Breast epithelium (tissue), 4 donors: ENCODE results near the gene FBXO33. TPM values are rescaled to one million over a fixed set of nuclear protein-coding genes. Genes with fewer than 3 reads are reported as not detected.

Experiments used
- DNase-seq, 2 donors: peaks; one replicate each; pipeline ENCODE4 v3.0.0-alpha.2; 2019; ENCODE audit warnings: low spot score in 2 of 2
- H3K27ac ChIP-seq, 2 donors: fragments of 200-600 bp; sonication (generic) in 1 of 2; one replicate each; pipeline ENCODE4 v1.5.1; 2016 to 2019; ENCODE audit warnings: mild to moderate bottlenecking in 1 of 2
- H3K27me3 ChIP-seq, 2 donors: fragments of 200-600 bp; sonication (generic) in 1 of 2; one replicate each; pipeline versions ENCODE4 v1.5.1 to v1.6.0; 2017 to 2019; ENCODE audit warnings: control low read depth in 1 of 2, mild to moderate bottlenecking in 1 of 2
- H3K36me3 ChIP-seq: fragments of 200-600 bp; one replicate; pipeline ENCODE4 v1.5.1; 2019
- H3K4me1 ChIP-seq, 2 donors: fragments of 200-600 bp; sonication (generic); one replicate each; pipeline ENCODE4 v1.5.1; 2016 to 2019; ENCODE audit warnings: control low read depth in 1 of 2
- H3K4me3 ChIP-seq, 3 donors: fragments of 200-600 bp; sonication (generic); 1 replicate in 2 of 3; 2 replicates in 1 of 3; pipeline ENCODE4 v1.5.1; 2016 to 2019; ENCODE audit warnings: mild to moderate bottlenecking in 3 of 3, moderate library complexity in 2 of 3
- H3K9me3 ChIP-seq, 2 donors: fragments of 200-600 bp; sonication (generic) in 1 of 2; one replicate each; pipeline ENCODE4 v1.5.1; 2016 to 2019; ENCODE audit warnings: control low read depth in 1 of 2
- POLR2A ChIP-seq: fragments of 450-650 bp; IDR thresholded peaks from one replicate; pipeline ENCODE4 v1.6.1; 2016; ENCODE audit warnings: antibody characterized with exemption, mild to moderate bottlenecking, moderate library complexity
- POLR2AphosphoS5 ChIP-seq, 3 donors: sonication (generic); formaldehyde crosslinking; IDR thresholded peaks; one replicate each; pipeline ENCODE4 v1.6.1; 2017; ENCODE audit warnings: antibody characterized with exemption in 3 of 3
- intact Hi-C: fragments of 100-400 bp; cut with DNase I; formaldehyde crosslinking; loops from one replicate; pipeline ENCODE4 v1.15.1; 2023; ENCODE audit warnings: low total_unique reads
- total RNA-seq, 3 donors: library from RNA; depleted of rRNA; stranded (reverse); fragments of >200 nt; gene quantifications; one replicate each; pipeline ENCODE4 v1.1.0, GENCODE V29; 2016
- TF ChIP-seq, protein P1 (sequence below), 3 donors: fragments of 450-650 bp; IDR thresholded peaks; one replicate each; pipeline ENCODE4 v1.5.1; 2016 to 2017; ENCODE audit warnings: antibody characterized with exemption in 3 of 3, mild to moderate bottlenecking in 3 of 3, moderate library complexity in 3 of 3

Gene FBXO33
- total RNA-seq, 3 donors from 2014 or later: 14.1 to 21.5 (median 15.8) TPM

DNA sequence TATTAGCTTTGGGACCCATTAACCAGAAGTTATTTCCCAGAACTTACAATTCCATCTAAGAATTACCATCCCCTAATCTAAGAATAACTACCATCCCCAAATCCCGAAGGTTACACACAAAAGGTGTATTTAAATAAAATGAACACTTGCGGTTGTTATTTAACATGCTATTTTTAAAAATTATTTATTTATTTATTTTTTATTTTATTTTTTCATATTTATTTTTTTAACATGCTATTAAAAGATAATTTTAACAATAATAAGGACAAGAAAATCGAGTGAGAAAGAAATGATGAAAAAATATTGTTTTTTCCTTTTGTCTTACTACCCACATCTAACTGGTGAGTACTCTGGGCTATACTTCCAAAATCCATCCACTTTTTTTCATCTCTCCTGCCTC, 6.3 kb downstream of the FBXO33 start:
- H3K36me3 ChIP-seq: no peaks in the 10 kb centered on the region
- no peak overlapping the region for H3K27ac ChIP-seq
- intact Hi-C loops: no loop called here
- H3K4me3 ChIP-seq: no peak overlapping the region
- TF ChIP-seq POLR2AphosphoS5 (IDR thresholded peaks at IDR 0.05): no peak
- TF ChIP-seq POLR2A: no peak
- TF ChIP-seq, protein P1, sequence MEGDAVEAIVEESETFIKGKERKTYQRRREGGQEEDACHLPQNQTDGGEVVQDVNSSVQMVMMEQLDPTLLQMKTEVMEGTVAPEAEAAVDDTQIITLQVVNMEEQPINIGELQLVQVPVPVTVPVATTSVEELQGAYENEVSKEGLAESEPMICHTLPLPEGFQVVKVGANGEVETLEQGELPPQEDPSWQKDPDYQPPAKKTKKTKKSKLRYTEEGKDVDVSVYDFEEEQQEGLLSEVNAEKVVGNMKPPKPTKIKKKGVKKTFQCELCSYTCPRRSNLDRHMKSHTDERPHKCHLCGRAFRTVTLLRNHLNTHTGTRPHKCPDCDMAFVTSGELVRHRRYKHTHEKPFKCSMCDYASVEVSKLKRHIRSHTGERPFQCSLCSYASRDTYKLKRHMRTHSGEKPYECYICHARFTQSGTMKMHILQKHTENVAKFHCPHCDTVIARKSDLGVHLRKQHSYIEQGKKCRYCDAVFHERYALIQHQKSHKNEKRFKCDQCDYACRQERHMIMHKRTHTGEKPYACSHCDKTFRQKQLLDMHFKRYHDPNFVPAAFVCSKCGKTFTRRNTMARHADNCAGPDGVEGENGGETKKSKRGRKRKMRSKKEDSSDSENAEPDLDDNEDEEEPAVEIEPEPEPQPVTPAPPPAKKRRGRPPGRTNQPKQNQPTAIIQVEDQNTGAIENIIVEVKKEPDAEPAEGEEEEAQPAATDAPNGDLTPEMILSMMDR (IDR thresholded peaks at IDR 0.05): no peak
- H3K9me3 ChIP-seq: no peaks in the 10 kb centered on the region
- DNase-seq: no peak
- H3K4me1 ChIP-seq: peaks cover 2 to 4% of the 10 kb centered on the region in 2 donors
- no peaks in the 10 kb centered on the region for H3K27me3 ChIP-seq

DNA sequence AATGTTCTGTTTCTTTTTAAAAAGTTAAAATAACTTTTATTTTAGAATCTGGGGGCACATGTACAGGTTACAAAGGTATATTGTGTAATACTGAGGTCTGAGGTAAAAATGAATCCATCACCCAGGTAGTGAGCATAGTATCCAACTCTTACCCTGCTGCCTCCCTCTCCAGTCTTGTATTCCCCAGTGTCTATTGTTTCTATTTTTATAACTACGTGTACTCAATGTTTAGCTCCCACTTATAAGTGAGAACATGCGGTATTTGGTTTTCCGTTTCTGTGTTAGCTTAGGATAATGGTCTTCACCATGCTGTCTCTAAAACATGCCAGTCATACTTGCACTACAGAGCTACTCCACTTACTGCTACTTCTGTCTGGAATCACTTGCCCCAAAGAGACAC, 8.4 kb downstream of the FBXO33 start:
- intact Hi-C loops: no loop called here
- Histone ChIP-seq H3K27me3 (no peaks in the 10 kb centered on the region), H3K36me3 (no peaks in the 10 kb centered on the region), H3K27ac (no peak overlapping the region), H3K9me3 (no peaks in the 10 kb centered on the region), H3K4me1 (peaks cover 0 to 2% of the 10 kb centered on the region in 2 donors), H3K4me3 (no peak overlapping the region)
- no peak for DNase-seq
- TF ChIP-seq, protein P1 (IDR thresholded peaks at IDR 0.05): no peak
- TF ChIP-seq POLR2A: no peak
- TF ChIP-seq POLR2AphosphoS5 (IDR thresholded peaks at IDR 0.05): no peak

DNA sequence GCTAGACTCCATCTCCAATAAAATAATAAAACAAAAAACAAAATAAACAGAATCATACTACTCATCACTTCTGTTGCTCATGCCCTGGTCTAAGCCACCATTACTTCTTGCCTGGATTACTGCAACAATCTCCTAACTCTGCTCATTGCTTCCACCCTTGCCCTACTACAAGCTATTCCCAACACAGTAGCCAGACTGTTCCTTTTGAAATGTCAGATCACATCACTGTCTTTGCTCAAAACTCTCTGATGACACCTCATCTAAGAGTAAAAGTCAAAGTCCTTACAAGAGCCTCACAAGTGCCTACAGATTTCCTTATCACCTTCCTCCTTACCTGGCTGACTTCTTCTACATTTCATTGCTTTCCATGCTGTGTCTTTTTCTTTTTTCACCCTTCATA, 10.0 kb downstream of the FBXO33 start:
- no peaks in the 10 kb centered on the region for H3K4me1 ChIP-seq
- no peaks in the 10 kb centered on the region for H3K27me3 ChIP-seq
- intact Hi-C loops: no loop called here
- peaks cover 0 to under 1% of the 10 kb centered on the region in 2 donors for H3K9me3 ChIP-seq
- no peak overlapping the region for H3K27ac ChIP-seq
- no peak overlapping the region for H3K4me3 ChIP-seq
- no peak for TF ChIP-seq POLR2A
- H3K36me3 ChIP-seq: no peaks in the 10 kb centered on the region
- DNase-seq: no peak

GRCh38 chr14:39419272-39419671, 13.0 kb downstream of the FBXO33 start:
- H3K4me3 ChIP-seq: no peak overlapping the region
- no peaks in the 10 kb centered on the region for H3K4me1 ChIP-seq
- H3K36me3 ChIP-seq: no peaks in the 10 kb centered on the region
- no peak overlapping the region for H3K27ac ChIP-seq
- TF ChIP-seq, protein P1 (IDR thresholded peaks at IDR 0.05): no peak
- no peak for TF ChIP-seq POLR2AphosphoS5 (IDR thresholded peaks at IDR 0.05)
- no peak for TF ChIP-seq POLR2A
- H3K9me3 ChIP-seq: peaks cover 0 to 22% of the 10 kb centered on the region in 2 donors
- DNase-seq: no peak
- intact Hi-C loops: no loop called here
- no peaks in the 10 kb centered on the region for H3K27me3 ChIP-seq

- no peak for DNase-seq
- intact Hi-C loops: no loop called here
Observed at GRCh38 chr14:39417014-39417413, 15.2 kb downstream of the FBXO33 start.

More at GRCh38 chr14:39417014-39417413, 15.2 kb downstream of the FBXO33 start:
- no peaks in the 10 kb centered on the region for H3K27me3 ChIP-seq
- no peaks in the 10 kb centered on the region for H3K4me1 ChIP-seq
- H3K36me3 ChIP-seq: no peaks in the 10 kb centered on the region
- TF ChIP-seq POLR2A: no peak
- TF ChIP-seq, protein P1 (IDR thresholded peaks at IDR 0.05): no peak
- TF ChIP-seq POLR2AphosphoS5 (IDR thresholded peaks at IDR 0.05): no peak
- peaks cover 0 to 22% of the 10 kb centered on the region in 2 donors for H3K9me3 ChIP-seq
- H3K27ac ChIP-seq: no peak overlapping the region
- no peak overlapping the region for H3K4me3 ChIP-seq
